Ectodermal cell (in vitro differentiated cells): ENCODE results near the gene DYNC1LI2. TPM values are rescaled to one million over a fixed set of nuclear protein-coding genes. Genes with fewer than 3 reads are reported as not detected.
A peak's percentile ranks its signal among the peaks of the same experiment; 100 is the strongest.
"Not testable (repeated sequence)": the region's sequence is repeated elsewhere in the genome, so short reads cannot be mapped to it uniquely, and the experiment has no call there.

Experiments used
- H3K27ac ChIP-seq: 2 replicates; pipeline ENCODE4 v1.7.0; 2013; ENCODE audit warnings: mild to moderate bottlenecking, low read depth, low read length; ENCODE audit not compliant: insufficient read depth, poor library complexity, severe bottlenecking
- H3K27me3 ChIP-seq: 2 replicates; pipeline ENCODE4 v1.7.0; 2013; ENCODE audit warnings: mild to moderate bottlenecking, low read length; ENCODE audit not compliant: insufficient read depth, control insufficient read depth, poor library complexity, severe bottlenecking
- H3K36me3 ChIP-seq: one replicate; pipeline ENCODE4 v1.7.0; 2013; ENCODE audit warnings: low read length; ENCODE audit not compliant: control insufficient read depth, insufficient read depth
- H3K4me1 ChIP-seq: one replicate; pipeline ENCODE4 v1.7.0; 2013; ENCODE audit warnings: low read length; ENCODE audit not compliant: control insufficient read depth, insufficient read depth
- H3K4me3 ChIP-seq: 2 replicates; pipeline ENCODE4 v1.7.0; 2013; ENCODE audit warnings: low read depth, low read length, control low read depth; ENCODE audit not compliant: insufficient read depth
- H3K9me3 ChIP-seq: 2 replicates; pipeline ENCODE4 v1.7.0; 2013; ENCODE audit warnings: mild to moderate bottlenecking, low read length, moderate library complexity; ENCODE audit not compliant: control insufficient read depth
- WGBS, 2 experiments: methylation state at CpG; one replicate each; pipeline ENCODE4 v1.1.7; 2013; ENCODE audit warnings: missing lambda C conversion rate in 2 of 2; 5-methylcytosine and 5-hydroxymethylcytosine counted together
- polyA plus RNA-seq, 4 experiments: library from polyadenylated mRNA; stranded (reverse); fragments of 50-300 nt; gene quantifications; one replicate each; pipeline ENCODE4 v1.2.3, GENCODE V29; 2013

Gene DYNC1LI2
- polyA plus RNA-seq (2013, experiment 1 of 4), result 130 TPM
- polyA plus RNA-seq (2013, experiment 2 of 4), result 160 TPM
- 85.3 TPM for polyA plus RNA-seq (2013, experiment 3 of 4)
- polyA plus RNA-seq (2013, experiment 4 of 4), result 95.8 TPM

DNA sequence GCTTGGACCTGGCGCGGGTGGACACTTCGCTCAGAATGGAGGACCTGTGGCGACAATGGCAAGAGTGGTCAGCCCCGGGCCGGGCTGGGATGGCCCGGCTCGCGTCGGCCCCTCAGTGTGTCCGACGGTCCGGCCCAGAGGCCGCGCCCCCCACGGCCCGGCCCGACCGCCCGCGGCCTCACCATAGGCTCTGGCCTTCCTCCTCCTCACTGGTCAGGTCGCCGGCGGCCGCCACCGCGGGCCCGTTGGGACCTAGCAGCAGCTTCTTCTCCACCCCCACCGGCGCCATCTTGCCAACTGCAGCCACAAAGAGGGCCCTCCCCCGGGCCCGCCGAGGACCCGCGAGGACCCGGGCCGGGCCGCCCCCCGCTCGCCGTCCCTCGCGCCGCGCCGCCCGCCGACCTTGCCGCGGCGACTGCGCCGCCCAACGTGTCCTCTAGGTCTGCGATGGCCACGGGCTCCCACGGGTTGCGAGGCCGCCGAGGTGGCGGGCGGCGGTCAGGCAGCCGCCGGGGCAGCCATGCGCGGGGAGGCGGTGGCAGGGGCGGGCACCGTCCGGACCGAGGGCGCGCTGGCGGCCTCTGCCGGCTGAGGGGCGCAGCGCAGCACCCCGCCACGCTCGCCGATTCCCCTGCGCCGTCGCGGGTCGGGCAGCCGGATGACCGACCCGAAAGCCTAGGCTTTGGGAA is at the start of gene DYNC1LI2:
TSS of gene DYNC1LI2 (minus strand) at position 307 of the 689 bp plus-strand sequence. CDS start at position 289, 18 bp downstream.
- H3K9me3 ChIP-seq, result no peaks in the 10 kb centered on the region
- H3K4me1 ChIP-seq, result peaks cover 10% of the 10 kb centered on the region
- peaks cover 9% of the 10 kb centered on the region for H3K27me3 ChIP-seq
- peak within 1 kb of the TSS; percentile 97 for H3K4me3 ChIP-seq
- H3K36me3 ChIP-seq, result peaks cover 16% of the 10 kb centered on the region
- 1% methylated on average over 90 of the region's 90 CpGs for WGBS, 2 experiments
- H3K27ac ChIP-seq, result peak within 1 kb of the TSS; percentile 88

GRCh38 chr16:66800856-66801255 is 49.4 kb upstream of the DYNC1LI2 start:
- WGBS, 2 experiments, result 92 to 94% methylated on average over 19 of the region's 19 CpGs
- no peaks in the 10 kb centered on the region for H3K27me3 ChIP-seq
- H3K36me3 ChIP-seq, result peaks cover 18% of the 10 kb centered on the region
- no peaks in the 10 kb centered on the region for H3K4me1 ChIP-seq
- H3K4me3 ChIP-seq, result no peak overlapping the region
- H3K27ac ChIP-seq, result no peak overlapping the region
- no peaks in the 10 kb centered on the region for H3K9me3 ChIP-seq

DNA sequence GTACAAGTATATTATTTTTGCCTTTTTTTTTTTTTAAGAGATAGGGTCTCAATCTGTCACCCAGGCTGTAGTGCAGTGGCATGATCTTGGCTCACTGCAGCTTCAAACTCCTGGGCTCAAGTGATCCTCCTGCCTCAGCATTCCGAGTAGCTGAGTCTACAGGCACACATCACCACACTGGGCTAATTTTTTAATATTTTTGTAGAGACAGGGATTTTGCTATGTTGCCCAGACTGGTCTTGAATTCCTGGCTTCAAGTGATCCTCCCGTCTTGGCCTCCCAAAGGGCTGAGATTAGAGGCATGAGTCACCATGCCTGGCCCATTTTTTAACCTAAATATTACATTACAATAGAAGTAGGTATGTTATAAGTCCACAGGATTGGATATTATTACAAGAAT is 46.8 kb upstream of the DYNC1LI2 start:
- no peaks in the 10 kb centered on the region for H3K4me1 ChIP-seq
- H3K4me3 ChIP-seq, result no peak overlapping the region
- WGBS, 2 experiments, result 91% methylated on average over 2 of the region's 2 CpGs
- peaks cover 7% of the 10 kb centered on the region for H3K36me3 ChIP-seq
- no peaks in the 10 kb centered on the region for H3K9me3 ChIP-seq
- H3K27ac ChIP-seq, result no peak overlapping the region
- H3K27me3 ChIP-seq, result no peaks in the 10 kb centered on the region

DNA sequence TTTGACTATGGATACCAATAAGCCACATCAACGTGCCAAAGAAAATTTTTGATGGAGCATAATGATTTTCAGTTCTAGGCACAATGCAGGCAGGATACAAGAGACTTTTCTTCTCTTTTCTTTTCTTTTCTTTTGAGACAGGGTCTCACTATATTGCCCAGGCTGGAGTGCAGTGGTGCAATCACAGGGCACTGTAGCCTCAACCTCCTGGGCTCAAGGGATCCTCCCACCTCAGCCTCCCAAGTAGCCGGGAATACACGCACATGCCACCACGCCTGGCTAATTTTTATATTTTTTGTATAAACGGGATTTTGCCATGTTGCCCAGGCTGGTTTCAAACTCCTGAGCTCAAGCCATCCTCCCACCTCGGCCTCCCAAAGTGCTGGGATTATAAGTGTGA is 42.6 kb upstream of the DYNC1LI2 start:
- H3K4me1 ChIP-seq, H3K27me3 ChIP-seq, H3K36me3 ChIP-seq, H3K9me3 ChIP-seq, H3K4me3 ChIP-seq, H3K27ac ChIP-seq: not testable (repeated sequence)
- WGBS, 2 experiments, result 93% methylated on average over 6 of the region's 6 CpGs

- no peaks in the 10 kb centered on the region for H3K9me3 ChIP-seq
- 68 to 72% methylated on average over 2 to 3 of the region's 3 CpGs for WGBS, 2 experiments
- no peak overlapping the region for H3K4me3 ChIP-seq
- no peaks in the 10 kb centered on the region for H3K27me3 ChIP-seq
- H3K4me1 ChIP-seq, result no peaks in the 10 kb centered on the region
- no peaks in the 10 kb centered on the region for H3K36me3 ChIP-seq
- H3K27ac ChIP-seq, result no peak overlapping the region
Measured at GRCh38 chr16:66790130-66790733, 38.8 kb upstream of the DYNC1LI2 start.

DNA sequence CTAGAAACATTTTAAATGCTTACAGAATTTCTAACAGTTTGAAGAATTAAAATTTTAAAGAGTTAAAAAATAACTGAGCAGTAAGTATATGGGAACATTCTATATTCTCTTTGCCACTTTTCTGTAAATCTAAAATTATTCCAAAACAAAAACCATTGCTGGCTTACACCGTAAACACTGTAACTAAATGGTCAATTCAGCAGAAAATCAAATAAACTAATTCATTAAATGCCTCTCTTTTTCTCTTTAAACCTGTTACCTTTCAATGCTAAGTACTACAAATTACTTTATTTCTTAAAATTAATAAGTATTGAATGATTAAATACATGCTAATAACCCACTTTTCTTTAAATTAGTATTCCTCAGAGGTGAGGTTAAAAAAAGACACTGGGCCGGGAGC is 36.0 kb upstream of the DYNC1LI2 start:
- H3K4me3 ChIP-seq, result no peak overlapping the region
- 97 to 99% methylated on average over 2 of the region's 2 CpGs for WGBS, 2 experiments
- H3K27me3 ChIP-seq, result no peaks in the 10 kb centered on the region
- no peak overlapping the region for H3K27ac ChIP-seq
- H3K9me3 ChIP-seq, result no peaks in the 10 kb centered on the region
- H3K36me3 ChIP-seq, result no peaks in the 10 kb centered on the region
- H3K4me1 ChIP-seq, result no peaks in the 10 kb centered on the region

GRCh38 chr16:66786551-66786950 is 35.1 kb upstream of the DYNC1LI2 start:
- H3K27me3 ChIP-seq, result no peaks in the 10 kb centered on the region
- no peak overlapping the region for H3K4me3 ChIP-seq
- 85 to 93% methylated on average over 3 of the region's 3 CpGs for WGBS, 2 experiments
- no peak overlapping the region for H3K27ac ChIP-seq
- H3K4me1 ChIP-seq, result no peaks in the 10 kb centered on the region
- H3K9me3 ChIP-seq, result no peaks in the 10 kb centered on the region
- H3K36me3 ChIP-seq, result no peaks in the 10 kb centered on the region

- H3K27me3 ChIP-seq, result no peaks in the 10 kb centered on the region
- H3K27ac ChIP-seq, result no peak overlapping the region
- H3K4me1 ChIP-seq, result no peaks in the 10 kb centered on the region
- no peaks in the 10 kb centered on the region for H3K36me3 ChIP-seq
- no peaks in the 10 kb centered on the region for H3K9me3 ChIP-seq
- H3K4me3 ChIP-seq, result no peak overlapping the region
Measured at GRCh38 chr16:66776457-66776856, 25.0 kb upstream of the DYNC1LI2 start.

- Histone ChIP-seq H3K36me3 (no peaks in the 10 kb centered on the region), H3K9me3 (no peaks in the 10 kb centered on the region), H3K27me3 (no peaks in the 10 kb centered on the region), H3K4me3 (no peak overlapping the region), H3K4me1 (no peaks in the 10 kb centered on the region), H3K27ac (no peak overlapping the region)
- WGBS, 2 experiments, result 97 to 98% methylated on average over 2 of the region's 2 CpGs
Measured at GRCh38 chr16:66774981-66775380, 23.6 kb upstream of the DYNC1LI2 start.

- no peaks in the 10 kb centered on the region for H3K36me3 ChIP-seq
- no peaks in the 10 kb centered on the region for H3K4me1 ChIP-seq
- no peaks in the 10 kb centered on the region for H3K27me3 ChIP-seq
- H3K4me3 ChIP-seq, result no peak overlapping the region
- no peak overlapping the region for H3K27ac ChIP-seq
- H3K9me3 ChIP-seq, result no peaks in the 10 kb centered on the region
Measured at GRCh38 chr16:66758086-66758485, 6.7 kb upstream of the DYNC1LI2 start.
